Medulla oblongata (tissue), 1 donor: ENCODE measurements around the gene CHCHD3.

Experiments
- DNase-seq: peaks from one replicate; pipeline ENCODE4 v3.0.0-alpha.2; 2015; ENCODE audit errors: extremely low spot score

Gene CHCHD3

DNA sequence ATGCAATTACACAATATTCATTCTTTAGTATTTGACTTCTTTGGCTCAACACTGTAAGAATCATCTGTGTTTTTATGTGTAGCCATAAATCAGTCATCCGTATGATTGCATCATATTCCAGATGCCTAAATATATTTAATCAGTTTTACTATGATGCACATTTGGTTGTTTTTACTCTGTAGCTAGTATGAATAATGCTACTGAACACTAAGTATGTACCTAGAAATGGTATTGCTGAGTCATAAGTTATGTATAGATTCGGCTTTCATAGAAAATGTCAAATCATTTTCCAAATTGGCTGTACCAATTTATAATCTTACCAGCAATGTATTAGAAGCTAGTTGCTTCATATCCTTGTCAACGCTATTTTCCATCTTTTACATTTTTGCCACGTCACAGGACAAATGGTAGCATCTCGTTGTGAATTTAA, 308.3 kb downstream of the CHCHD3 start:
- DNase-seq = no peak

DNA sequence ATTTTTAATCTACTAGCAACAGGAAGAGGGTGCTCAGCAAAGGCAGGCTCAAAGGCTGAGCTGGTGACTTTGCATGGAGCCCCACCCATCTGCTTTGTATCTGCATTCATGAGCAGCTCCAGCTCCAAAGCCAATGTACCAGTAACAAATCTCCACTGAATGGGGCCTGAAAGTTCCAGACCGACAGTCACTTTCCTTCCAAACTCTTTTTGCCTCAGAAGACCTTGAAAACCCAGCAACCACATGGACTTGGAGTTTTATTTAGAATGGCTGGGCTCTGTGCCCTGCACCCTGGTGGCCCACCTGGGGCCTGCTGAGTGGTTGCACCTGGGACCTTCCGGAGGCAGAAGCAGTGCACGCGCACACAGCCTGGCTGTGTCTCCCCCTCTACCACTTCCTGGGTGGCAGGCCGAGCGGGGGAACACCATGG, 310.6 kb downstream of the CHCHD3 start:
- peak; percentile 52 for DNase-seq

DNA sequence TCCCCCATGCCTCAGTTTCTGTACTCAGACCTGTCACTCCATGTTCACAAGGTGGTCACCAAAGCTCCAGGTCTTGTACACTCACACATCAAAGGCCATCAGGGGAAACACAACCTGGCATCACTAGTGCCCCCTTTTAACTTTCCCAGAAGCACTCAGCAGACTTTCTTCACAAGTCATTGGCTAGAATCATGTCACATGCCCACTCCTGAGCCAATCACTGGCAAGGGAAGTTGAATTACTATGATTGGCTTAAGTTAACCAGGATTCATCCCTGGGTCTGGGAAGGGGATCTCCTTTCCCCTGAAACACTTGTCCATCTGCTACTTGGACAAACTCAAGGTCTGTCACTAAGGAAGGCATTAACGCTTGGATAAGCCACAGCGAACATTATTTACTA, 311.8 kb downstream of the CHCHD3 start:
- DNase-seq = no peak

DNA sequence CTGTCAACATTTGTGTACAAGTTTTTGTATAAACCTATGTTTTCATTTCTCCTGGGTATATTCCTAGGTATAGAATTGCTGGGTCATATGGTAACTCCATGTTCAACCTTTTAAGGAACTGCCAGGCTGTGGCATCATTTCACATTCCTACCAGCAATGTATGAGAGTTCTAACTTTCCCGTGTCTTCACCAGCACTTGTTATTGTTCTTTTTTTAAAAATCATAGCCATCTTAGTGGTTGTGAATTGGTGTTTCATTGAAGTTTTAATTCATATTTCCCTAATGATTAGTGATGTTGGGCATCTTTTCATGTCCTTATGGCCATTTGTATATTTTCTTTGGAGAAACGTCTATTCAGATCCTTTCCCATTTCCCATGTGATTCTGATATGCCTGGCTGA, 312.6 kb downstream of the CHCHD3 start:
- no peak for DNase-seq

DNA sequence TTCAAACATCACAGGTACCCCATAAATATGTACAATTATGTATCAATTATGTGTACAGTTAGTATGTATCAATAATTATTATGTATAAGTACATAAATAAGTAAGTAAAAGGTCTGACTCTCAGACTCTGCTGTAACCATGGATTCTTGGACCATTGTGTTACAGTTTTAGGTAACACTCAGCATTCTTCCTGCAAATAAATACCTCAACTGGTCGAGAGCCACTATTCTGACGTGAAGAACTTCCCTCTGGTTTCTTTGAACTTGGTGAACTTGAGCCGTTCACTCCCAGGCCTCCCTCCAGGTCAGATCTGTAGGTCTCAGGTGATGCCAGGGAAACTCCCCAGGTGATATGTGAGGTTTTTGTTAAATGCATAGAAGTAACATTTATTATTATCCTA, 313.8 kb downstream of the CHCHD3 start:
- no peak for DNase-seq

DNA sequence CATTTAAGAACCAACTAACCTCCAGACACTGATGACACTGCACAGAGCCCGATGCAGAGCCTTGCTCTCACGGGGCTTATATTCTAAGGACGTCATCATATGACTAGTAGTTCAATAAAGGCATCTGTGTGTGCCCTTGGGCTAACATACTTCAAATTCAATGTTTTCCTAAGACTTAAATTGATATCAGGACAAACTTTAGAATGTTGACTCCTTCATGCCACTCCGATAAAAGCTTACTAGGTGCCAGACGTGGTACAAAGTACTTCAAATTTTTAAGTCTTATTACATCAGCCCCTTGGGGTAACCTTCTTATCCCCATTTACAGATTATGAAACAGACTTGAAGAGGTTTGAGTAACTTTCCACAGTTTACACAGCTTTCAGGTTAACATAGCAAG, 314.5 kb downstream of the CHCHD3 start:
- no peak for DNase-seq

DNA sequence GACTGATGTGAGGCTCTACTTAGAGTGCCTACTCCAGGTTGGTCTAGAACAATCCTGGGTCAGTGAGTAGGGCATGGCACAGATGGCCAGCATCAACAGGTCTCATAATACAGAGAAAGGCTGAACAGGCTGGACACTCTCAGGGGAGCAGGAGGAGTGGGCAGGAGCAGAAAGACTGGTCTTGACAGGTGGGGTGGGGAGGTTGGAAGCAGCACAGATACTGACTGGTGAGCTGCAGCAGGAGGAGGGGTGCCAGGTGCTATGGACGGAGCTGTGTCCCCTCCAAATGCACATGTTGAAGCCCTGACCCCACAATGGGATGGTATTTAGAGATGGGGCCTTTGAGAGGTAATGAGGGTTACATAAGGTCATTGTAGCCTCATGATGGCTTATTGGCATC, 315.2 kb downstream of the CHCHD3 start:
- DNase-seq = no peak

DNA sequence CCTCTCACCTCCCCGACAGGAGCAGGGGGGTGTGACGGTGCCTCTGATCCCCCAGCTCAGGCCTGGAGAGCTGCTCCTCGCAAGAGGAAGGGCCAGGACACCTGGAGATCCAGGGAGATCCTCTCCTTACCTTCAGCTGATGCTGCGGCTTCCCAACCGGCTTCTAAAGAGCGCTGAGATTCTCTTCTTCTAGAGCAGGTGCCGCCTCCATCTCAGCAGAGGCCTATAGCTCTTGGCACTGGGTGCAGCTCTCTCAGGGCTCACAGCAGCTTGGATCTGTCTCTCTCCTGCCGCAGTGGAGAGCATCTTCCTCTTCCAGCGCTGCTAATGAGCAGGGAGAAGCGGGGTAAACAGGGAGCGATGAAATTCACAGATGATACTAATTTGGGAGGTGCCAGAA, 316.0 kb downstream of the CHCHD3 start:
- DNase-seq = no peak

DNA sequence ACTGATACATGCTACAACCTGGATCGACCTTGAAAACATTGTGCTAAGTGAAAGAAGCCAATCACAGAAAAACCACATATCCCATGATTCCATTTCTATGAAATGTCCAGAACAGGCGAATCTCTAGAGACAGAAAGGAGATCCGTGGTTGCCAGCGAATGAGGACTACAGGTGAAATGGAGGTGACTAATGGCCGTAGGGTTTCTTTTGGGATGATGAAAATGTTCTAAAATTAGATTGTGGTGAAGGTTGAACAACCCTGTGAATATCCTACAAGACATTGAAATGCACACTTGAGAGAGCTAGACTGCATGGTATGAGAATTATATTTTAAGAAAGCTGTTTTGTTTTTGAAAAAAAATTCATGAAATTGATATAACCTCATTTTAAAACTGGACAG, 317.1 kb downstream of the CHCHD3 start:
- no peak for DNase-seq

DNA sequence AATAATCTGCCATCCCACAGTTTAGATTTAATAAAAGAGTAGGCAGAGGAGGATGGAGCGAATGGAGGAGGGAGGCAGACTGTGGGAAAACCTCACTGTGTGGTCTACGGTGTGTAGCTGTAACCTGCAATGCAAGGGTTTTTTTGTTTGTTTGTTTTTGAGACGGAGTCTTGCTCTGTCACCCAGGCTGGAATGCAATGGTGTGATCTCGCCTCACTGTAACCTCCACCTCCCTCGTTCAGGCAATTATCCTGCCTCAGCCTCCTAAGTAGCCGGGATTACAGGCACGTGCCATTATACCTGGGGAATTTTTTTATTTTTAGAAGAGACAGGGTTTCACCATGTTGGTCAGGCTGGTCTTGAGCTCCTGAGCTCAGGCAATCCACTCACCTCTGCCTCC, 321.0 kb downstream of the CHCHD3 start:
- DNase-seq = no peak

DNA sequence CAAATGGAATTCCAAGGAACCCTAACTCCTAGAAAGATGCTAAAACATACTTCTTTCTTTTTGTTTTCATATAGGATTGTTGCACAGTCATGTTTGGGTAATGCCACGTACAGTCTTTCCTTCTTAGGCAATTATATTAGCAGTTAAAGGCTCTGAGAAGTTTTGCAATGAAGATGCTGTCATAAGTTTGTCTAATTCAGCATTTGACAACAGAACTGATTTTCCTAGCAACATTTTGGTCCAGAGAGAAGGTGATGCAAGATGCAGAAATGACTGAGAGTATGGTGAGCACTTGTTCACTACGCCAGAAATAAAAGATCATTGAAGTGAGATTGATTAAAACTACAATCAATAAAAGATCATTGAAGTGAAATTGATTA, 321.7 kb downstream of the CHCHD3 start:
- DNase-seq = no peak

DNA sequence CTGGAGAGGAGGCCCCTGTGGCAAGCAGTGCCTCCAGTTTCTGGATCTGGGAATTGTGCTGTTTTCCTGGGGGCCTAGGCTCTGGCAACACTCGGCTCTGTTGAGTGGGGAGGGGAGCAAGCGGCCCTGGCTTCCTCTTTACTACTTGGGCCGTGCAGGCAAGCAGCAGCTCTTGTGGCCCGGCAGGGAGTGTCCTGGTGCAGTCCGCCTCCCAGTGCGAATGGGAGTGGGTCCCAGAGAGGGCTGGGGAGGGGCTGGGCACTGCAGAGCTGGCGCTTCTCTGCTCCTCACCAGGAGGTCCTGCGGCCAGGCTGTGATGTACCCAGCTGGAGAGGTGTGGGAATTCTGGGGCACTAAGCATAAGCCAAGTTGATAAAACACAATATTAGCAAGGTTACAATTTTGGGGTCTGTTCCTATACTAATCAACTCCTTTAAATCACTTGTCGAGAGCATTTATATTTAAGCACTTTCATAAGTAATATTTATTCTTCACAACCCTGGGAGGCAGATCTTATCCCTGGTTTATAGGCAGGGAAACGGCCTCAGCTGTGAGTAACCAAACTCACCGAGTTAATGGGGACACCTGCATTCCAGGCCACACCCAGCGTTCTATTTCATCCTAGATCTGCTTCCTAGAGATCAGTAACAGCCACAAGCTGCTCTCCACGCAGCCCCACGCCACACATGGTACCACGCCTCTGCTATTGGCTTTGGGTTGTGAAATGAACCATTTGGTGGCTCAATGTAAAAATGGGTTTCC, 322.2 kb downstream of the CHCHD3 start:
- DNase-seq = no peak

DNA sequence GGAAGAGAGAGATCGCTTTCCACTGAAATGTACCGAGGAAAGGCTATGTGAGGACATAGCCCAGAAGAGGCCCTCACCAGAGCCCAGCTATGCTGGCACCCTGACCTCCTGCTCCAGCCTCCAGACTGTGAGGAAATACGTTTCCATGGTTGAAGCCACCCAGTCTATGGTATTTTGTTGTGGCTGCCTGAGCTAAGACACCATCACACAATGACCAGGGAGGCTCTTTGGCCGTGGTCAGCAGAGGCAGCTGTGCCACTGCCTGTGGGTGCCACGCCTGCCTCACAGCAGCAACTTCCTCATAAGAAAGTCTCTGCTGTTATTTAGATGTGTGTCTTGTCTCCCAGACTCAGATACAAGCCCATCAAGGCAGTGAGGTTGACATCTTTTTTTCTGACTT, 322.9 kb downstream of the CHCHD3 start:
- DNase-seq = no peak

DNA sequence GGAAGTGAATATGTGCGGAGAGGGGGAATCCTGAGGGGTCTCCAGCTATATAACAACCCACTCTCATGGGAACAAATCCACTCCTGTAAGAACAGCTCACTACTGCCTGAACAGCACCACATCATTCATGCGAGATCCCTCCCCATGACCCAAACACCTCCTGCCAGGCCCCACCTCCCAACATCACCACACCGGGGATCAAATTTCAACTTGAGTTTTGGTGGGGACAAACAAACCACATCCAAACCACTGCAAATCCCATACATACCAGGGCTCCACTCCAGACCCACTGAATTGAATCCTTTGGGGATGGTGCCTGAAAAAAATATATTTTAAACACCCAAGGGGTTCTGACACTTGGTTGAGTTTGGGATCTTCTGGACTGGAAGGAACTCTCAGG, 324.1 kb downstream of the CHCHD3 start:
- no peak for DNase-seq

DNA sequence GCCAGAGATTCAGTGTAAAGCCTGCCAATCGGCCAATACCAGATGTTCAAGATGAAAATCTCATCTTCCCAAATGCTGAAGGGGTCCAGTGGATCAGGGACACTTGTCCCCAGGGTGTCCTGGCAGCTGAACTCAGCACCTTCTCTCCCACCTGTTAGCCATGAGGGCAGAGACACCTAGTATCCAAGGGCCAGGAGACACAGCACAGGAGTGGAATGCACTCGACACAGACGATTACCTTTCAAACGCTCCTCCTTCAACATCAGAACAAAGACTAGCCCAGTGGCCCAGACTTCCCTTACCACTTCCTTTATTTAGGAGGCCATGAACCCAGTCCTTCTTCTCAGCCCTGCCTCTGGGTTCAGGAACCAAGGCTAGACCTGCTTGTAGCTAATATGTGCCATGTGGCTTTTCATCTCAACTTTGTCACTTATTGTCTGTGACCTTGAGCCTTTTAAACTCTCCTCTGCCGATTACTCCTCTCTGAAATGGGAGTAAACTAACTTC, 325.4 kb downstream of the CHCHD3 start:
- no peak for DNase-seq

DNA sequence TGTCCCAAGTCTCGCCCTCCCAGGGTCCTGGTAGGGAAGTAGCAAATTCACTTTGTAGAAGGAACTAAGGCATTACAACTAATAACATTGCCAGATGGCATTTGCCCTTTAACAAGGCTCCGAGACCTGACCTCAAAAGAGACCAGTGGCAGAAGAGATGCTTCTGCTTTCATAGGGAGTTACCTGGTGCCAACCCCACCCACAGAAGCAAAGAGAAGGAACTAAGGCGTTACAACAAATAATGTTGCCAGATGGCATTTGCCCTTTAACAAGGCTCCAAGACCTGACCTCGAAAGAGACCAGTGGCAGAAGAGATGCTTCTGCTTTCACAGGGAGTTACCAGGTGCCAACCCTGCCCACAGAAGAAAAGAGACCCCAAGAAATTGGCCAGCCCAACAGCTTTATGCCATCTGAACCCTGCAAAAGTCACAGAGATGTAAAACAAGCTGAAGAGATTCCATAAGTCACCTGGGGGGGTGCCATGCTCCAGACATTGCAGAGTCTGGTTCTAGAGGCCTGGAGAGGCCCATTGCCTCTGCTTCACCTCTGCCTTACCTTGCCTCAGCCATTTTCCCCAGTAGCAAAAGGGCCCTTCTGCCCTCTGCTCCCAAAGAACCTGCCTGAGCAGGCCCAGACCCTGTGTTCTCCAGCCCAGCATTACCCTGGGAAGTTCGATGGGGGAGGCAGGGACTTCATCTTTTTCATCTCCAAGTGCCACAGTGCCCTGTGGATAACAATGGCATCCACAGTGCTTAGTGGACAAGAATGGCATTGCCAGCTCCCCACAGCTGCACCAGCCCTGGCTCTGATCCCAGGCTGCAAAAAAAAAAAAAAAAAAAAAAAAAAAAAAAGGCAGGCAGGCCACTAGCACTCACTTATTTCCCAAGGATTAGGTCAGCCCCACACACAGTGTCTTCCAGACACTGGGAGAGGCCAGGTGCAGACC, 326.1 kb downstream of the CHCHD3 start:
- peak; percentile 93 for DNase-seq

DNA sequence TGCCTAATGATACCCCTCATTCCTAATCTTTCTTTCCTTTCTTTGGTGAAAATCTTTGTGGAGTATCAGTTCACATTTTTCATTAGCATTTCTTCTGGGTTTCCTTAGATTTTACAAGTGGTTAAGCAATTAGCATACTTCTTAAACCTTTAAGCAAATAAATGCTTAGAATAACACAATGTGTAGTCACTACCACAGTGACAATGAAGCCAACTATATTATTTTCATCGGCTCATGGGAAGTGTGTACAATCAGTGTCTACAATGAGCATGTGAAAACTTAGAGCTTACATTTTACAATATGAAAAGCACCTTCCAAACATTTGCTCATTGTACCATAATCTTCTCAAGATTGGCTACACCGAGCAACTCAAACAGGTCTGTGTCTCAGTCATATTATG, 329.5 kb downstream of the CHCHD3 start:
- DNase-seq = no peak

DNA sequence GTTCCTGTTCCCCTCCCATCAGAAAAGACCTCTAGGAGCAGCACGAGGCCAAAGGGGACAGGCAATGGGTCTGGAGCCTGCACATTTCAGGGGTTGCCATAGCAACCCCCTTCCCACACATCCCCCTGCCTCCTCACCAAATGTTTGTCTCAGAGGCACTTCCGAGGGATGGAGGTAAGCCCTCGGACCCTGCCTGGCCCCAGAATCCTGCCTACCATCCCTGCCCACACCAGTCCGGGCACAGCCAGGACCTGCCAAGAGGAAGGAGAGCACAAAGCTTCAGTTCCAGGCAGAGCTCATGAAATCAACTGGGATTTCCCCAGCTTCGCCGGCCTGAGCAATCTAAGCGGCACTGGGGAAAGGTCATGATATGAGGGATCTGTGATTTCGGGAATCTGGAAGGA, 330.6 kb downstream of the CHCHD3 start:
- no peak for DNase-seq

DNA sequence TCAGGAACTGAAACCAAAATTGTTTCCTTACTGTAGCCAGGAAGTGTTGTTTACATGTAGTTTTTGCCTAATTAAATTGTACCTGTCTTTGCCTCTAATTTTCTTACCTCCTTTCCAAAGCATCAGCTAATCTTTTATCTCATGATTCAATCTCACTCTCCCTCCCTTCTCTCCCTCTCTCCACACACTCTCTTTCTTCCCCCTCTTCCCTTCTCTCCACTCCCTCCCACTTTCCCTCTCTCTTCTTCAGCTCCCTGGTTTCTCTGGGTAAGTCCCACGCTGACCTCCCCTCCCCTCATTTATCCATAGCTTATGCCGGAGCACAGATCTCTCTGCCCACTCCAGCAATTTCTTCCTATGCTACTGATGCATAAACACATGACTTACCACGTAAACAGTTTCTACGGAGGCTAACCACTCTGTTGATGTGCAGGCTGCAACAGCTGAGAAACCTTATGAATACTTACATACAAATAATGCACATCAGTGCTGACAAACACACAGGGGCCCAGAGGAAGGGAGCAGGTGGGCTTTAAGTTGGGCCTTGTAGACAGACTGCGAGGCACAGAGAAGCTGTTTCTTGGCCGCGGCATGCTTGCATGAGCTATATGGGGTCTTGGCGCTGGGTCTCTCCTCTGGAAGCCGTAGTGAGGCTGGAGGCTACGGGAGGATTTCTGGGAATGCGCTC, 331.2 kb downstream of the CHCHD3 start:
- DNase-seq = no peak

DNA sequence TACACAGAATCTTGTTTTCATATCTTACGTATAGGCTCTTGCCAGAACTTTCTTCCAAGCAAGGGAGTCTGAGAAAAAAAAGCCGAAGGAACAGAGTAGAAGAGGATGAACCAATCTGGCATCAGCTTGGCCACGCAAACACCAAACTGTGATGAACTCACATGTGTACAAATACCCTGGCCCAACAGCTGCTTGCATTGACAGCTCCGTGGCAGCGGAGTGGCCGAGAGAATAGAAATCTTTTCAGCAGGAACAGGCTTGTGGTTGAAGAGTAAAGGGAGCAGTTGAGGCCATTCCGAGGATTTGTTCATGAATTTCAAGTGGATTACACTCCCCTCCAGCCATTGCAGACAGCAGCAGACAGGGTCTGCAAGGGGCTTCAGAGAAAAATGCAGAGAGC, 331.8 kb downstream of the CHCHD3 start:
- DNase-seq = peak; percentile 6

DNA sequence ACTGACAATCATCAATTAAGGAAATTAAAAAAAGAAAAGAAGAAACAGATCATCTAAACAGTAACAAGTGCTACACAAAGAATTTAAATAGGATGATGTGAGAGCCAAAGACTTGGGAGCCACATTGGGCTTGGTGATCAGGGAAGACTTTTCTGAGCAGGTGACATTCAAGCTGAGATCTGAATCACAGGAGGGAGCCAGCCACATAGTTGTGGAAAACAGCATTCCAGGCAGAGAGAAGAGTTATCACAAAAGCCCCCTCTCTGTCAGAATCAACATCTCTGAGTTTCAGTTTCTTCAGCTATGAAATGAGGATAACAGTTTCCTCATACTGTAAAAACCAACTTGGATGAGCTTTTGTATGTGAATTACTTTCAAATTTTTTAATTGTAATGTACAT, 336.4 kb downstream of the CHCHD3 start:
- no peak for DNase-seq

DNA sequence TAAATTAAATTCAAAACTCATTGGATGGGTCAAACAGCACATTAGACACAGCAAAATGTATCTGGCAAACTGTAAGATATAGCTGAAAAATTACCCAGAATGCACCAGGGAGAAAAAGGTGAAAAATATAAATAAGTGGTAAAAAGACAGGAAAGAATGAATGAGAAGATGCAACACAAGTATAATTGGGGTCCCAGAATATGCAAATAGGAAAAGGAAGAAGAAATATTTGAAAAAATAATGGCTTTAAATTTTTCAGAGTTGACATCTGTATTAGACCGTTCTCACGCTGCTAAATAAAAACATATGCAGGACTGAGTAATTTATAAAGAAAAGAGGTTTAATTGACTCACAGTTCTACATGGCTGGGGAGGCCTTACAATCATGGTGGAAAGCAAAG, 337.9 kb downstream of the CHCHD3 start:
- no peak for DNase-seq
